CD4-positive, alpha-beta T cell treated with Interleukin-17A for 1 hour (primary cell): ENCODE data around the gene SNX25.
"Not testable (repeated sequence)": the region's sequence is repeated elsewhere in the genome, so short reads cannot be mapped to it uniquely, and the experiment has no call there.

Experiments used
- DNase-seq: peaks from one replicate; pipeline ENCODE4 v3.0.0-alpha.2; 2020

Gene SNX25

DNA sequence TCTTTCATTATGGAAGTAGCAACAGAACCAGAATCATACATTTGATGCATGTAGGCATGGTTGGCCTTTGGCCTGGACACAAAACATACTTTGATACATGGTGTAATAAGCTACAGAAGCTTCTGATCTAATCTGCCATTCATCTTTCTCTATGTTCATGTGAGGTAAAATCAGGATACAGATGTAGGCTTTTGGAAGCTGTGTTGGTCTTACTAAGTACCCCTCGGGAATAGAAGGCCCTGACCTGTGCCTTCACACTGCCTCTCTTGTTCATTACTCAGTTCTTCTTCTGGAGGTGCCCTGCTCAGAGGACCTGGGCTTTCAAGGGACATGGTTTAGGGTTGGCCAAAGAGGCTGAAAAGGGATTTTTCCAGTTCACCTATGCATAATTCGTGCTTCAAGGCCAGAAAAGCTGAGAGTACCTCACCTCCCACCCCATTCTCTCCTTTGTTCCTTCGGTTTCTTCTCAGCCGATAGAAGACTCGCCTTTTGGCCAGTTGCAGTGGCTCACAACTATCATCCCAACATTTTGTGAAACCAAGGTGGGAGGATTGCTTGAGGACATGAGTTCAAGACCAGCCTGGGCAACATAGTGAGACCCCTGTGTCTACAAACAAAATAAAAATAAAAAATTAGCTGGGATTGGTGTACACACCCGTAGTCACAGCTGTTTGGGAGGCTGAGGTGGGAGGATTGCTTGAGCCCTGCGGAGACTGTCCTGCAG is 25.9 kb downstream of the SNX25 start:
- DNase-seq, result no peak

DNA sequence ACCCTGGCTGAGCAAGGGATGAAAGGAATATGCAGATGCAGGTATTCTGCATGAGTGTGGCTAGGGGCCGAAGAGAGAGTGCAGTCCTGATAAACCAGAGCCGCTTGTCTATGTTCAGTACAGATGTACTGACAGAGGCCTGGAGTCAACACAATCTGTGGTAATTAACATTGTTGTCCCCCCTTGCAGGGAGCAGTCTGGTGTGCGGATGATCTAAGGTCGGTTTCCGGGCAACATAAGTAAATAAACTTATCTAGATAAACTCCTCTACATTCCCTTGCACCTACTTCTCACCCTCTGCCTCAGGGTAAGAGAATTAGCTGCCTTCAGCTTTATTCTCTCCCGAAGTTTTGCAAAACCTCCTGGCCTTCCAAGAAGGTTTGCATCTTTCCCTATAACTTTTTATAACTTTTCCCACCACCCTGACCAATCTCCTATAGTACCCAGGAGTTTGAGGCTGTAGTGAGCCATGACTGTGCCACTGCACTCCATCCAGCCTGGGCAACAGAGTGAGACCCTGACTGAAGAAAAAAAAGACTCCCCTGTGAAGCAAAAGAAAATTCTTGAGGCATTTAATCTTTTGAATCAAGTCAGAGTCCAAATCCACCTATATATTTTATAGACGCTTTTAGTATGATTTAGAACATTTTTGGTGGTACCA is 26.6 kb downstream of the SNX25 start:
- no peak for DNase-seq

DNA sequence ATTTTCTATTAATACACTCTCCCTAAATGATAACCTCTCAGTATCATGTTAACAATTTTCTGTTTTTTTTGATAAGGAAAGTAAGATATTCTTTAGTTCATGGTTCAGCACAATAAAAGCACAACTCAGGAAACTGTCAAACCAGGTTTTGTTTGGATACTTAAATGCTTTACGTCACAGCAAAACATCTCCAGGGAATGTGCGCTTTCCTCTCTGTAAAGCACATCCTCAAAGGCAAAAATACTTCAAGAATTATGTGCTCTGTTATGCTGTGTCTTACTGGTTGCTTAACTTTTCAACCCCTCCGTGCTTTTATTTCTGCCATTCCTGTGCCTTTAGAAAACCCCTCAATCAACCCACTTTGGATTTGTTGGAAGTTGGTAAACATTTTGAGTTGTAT is 27.8 kb downstream of the SNX25 start:
- no peak for DNase-seq

DNA sequence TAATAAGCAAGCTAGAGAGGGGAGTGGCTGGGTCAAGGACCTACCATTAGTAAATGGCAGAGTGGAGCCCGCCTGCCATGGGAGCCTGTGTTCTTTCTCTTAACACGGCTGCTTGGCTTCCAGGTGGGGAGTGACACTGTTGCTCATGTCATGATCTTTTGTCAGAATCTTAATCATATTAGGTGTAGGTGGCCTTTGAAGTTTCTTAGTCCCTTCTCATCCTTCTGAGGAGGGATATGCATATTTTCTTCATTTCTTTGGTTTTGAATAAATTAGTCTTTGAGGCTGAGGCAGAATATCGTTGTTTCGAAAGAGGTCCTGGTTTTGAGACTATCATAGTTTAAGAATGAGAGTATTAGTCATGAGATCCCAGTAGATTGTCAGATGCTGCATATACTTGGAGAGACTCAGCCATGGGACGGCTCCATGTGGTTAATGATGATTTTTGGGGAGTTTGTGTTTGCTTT is 28.9 kb downstream of the SNX25 start:
- DNase-seq, result no peak

DNA sequence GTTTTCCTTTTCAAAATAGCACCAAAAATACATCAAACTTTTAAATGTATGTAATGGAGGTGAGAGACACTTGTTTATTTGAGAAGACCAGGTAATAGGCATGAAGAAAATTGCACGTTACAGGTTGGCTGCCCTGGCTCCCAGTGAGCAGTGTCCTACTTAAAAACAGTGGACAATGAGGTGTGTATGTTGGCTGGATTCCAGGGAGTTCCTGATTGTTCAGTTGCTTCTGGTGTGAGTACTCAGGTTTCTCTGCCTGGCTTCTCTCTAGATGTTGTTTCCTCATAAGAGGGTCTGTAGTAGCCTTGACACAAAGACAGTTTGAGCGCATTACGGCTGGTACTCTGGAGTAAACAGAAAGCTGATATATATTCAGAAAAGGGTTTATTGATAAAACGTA is 29.4 kb downstream of the SNX25 start:
- DNase-seq, result no peak

DNA sequence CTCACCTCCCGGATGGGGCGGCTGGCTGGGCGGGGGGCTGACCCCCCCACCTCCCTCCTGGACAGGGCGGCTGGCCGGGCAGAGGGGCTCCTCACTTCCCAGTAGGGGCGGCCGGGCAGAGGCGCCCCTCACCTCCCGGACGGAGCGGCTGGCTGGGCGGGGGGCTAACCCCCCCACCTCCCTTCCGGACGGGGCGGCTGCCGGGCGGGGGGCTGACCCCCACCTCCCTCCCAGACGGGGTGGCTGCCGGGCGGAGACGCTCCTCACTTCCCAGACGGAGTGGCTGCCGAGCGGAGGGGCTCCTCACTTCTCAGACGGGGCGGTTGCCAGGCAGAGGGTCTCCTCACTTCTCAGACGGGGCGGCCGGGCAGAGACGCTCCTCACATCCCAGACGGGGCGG is 31.1 kb downstream of the SNX25 start:
- not testable (repeated sequence) for DNase-seq

DNA sequence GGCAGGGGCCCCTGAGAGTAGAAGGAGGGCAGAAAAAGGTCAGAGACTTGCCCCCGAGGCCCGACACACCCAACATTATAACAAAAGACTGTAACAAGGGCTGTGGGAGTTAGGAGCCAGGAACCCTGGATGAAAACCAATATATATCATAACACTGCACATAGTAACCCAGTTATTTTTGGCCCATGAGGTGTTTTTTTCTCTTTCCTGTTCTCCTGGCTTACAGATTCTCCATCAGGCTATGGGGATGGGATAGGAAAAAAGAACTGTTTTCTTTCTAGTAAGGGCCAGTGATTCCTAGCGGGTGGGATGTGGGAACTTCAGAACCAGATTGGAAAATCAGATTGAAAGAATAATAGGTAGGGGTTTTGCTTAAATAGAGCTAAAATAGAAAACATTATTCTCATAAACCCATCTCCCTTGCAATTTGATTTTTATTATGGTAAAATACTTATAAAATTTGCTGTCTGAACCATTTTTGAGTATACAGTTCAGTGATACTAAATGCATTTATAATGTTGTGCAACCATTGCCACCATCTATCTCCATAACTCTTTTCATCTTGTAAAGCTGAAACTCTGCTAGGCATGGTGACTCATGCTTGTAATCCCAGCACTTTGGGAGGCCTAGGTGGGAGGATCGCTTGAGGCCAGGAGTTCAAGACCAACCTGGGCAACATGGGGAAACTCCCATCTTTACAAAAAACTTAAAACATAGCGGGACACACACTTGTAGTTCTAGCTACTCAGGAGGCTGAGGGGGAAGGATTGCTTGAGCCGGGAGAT is 33.5 kb downstream of the SNX25 start:
- no peak for DNase-seq

DNA sequence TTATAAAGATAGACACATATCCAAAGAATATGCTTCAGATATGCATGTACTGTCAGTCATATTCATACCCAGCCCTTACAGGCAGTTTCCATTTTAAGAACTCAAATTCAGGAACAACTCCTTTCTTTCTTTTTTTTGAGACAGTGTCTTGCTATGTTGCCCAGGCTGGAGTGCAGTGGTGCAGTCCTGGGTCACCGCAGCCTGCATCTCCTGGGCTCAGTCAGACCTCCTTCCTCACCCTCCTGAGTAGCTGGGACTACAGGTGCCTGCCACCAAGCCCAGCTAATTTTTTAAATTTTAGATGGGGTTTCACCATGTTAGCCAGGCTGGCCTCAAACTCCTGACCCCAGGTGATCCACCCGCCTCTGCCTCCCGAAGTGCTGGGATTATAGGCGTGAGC is 34.5 kb downstream of the SNX25 start:
- DNase-seq, result no peak

DNA sequence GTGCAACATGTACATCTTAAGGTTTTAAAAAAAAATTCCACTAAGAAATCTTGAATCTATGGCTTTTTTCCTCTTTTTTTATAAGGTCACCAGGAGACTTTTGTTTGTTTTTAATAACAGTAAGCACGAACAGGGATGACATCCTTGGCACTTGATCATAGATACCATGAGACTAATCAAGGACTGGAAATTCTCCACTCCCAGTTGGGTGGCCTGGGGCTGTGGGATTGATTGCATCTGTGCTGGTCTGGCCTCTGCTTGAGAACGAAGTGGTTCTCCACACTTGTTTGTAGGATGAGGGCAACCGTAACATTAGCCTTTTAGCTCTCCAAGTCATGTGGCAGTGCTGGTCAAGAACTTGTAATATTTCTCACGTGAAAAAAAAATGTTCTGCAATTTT is 35.4 kb downstream of the SNX25 start:
- DNase-seq, result no peak

DNA sequence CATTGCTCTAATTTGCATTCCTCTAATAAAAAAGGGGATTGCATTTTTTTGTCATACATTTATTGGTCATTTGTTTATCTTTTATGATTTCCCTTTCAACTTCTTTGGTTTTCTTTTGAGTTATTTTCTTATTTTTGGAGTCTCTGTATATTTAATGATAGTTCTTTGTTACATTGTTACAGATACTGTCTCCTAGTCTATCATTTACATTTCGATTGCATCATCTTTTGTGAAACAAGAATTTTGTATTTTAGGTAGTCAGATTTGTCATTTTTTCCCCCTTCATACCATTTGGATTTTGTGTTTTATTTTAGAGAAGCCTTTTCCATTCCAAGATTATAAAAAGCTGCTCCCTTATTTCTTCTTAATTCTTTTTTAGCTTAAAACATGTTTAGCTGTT is 37.1 kb downstream of the SNX25 start:
- no peak for DNase-seq

DNA sequence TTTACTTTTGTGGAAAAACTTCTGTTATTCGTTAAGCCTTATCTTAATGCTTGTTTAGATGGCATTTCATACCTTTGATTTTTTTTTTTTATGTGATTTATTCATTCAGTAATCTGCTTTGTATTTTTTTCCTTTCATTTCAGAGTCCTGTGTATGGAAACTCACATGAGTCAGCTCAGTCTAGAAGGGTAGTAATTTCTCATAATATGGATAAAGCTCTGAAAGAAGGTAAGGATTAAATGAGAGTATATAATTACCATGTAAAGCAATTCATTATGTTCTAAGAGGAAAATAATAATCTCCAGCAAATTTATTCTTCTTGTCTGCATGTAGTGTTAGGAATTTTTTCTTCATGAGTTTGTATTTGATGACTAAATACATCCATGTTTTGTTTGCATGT is 37.8 kb downstream of the SNX25 start:
- no peak for DNase-seq

DNA sequence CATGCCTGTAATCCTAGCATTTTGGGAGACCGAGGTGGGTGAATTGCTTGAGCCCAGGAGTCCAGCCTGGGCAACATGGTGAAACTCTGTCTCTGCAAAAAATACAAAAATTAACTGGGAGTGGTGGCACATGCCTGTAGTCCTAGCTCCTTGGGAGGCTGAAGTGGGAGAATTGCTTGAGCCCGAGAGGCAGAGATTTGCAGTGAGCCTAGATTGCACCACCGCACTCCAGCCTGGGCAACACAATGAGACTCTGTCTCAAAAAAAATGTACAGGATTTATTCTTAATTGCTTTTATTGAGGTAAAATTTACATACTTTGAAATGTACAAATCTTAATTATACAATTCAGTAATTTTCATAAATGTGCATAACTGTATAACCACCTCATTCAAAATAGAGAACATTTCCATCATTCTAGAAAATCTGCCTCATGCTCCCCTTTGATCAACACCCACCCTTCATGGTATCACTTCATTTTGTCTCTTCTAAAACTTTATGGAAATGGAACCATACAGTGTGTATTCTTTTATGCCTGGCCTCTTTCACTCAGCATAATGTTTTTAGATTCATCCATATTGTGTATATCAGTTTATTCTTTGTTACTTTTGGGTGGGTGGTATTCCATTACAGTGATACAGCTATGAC is 39.1 kb downstream of the SNX25 start:
- DNase-seq, result no peak

DNA sequence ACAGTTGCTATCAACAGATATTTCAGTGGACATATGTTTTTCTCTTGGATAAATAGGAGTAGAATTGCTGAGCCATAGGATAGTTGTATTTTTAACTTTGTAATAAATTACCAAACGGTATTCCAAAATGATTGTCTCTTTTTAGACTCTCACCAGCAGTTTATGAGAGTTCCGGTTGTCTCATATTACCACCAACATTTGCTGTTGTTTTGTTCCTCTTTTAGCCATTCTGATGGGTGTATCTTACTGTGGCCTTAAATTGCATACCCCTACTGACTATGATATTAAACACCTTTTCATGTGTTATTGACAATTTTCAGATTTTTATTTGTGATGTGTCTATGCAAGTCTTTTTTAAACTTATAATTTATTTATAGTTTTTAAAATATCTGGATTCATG is 39.7 kb downstream of the SNX25 start:
- DNase-seq, result no peak

DNA sequence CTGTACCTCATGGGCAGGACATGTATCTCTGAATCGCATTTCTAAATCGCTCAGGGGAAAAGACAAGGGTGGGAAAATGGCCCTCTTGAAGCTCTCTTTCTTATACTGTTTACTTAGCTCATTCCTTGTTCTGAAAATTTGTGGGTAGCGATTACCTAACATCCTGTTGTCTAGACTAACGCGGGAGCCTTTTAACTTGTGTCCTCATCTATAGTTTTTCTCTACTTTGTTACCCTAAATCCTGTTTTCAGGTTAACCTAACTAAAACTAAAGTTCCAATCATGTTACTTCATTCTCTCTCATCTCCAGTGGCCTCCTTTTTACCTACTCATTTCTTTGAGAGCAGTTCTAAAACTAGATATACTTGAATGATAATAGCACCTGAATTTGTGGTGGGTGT is 45.0 kb downstream of the SNX25 start:
- DNase-seq, result peak; percentile 69

DNA sequence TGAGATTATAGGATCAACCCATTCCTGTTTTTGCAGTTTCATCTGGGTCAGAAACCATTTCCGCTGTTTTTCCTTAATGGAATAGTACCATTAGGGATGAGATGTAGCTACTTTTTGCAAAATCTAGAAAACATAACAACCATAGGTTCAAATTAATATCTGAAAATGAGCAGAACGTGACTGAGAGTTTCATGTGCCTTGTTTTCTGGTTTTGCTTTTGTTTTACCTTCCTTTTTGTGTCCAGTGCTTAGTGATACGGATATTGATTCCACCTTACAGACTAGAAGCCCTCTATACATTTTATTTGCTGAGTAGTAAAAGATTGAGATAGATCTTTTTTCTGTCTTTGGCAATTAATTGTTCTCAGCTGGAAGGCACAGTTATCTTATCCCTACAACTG is 46.5 kb downstream of the SNX25 start:
- DNase-seq, result peak; percentile 20

DNA sequence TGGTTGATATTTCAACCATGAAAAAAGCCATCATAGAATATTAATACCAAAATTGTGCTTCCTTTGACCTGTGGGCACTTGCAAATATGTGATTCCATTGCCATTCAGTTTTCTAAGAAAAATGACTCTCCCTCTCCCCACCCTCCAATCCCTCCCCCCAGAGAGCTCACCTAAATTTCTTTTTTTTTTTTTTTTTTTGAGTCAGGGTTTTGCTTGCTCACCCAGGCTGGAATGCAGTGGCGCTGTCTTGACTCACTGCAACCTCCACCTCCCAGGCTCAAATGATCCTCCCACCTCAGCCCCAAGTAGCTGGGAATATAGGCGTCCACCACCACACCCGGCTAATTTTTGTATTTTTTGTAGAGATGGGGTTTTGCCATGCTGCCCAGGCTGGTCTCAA is 47.0 kb downstream of the SNX25 start:
- no peak for DNase-seq

DNA sequence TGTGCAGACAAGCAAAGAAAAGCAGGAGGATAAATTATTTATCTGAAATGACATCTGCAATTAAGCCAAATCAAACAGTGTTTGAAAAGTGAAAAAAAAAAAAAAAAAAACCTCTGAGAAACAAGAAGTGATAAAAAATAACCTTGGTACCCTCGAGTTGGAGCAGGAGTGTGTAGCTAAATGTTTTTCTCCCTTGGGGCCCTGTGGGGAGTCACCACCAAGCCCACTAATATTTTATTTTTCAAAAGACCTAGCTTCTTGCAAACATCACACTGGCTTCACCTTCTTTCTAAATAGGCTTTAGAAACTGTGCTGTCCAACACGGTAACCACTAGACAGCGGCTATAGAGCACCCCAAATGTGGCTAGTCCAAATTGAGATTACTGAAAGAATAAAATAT is 47.7 kb downstream of the SNX25 start:
- DNase-seq, result no peak

DNA sequence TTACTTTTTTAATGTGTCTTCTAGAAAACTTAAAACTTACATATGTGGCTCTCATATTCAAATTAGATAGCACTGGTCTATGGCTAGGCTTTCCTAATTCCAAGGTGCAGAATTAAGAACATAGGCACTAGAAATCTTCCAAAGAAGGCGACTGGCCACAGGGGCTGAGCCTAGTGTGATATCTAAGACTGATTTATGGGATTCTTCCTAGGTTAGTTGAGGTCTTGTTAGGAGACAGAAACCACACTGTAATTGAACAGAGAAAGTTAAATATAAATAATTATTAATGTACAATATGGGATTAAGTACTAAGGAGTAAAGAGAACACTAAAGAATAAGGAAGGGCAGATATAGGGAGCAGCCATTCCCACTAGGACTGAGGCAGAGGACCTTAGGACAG is 48.3 kb downstream of the SNX25 start:
- no peak for DNase-seq

DNA sequence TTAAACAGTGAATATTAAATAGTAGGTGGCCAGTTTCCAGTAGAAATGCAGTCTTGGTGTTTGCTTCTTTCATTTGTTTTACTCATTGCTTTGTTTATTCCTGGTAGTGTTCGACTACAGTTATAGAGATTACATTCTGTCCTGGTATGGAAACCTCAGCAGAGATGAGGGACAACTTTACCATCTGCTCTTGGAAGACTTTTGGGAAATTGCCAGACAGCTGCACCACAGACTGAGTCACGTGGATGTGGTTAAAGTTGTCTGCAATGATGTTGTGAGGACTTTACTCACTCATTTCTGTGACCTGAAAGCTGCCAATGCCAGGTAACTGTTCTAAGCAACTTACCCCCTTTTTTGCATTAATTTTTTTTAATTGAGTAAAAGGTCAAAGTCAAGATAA is 49.3 kb downstream of the SNX25 start:
- peak; percentile 38 for DNase-seq

DNA sequence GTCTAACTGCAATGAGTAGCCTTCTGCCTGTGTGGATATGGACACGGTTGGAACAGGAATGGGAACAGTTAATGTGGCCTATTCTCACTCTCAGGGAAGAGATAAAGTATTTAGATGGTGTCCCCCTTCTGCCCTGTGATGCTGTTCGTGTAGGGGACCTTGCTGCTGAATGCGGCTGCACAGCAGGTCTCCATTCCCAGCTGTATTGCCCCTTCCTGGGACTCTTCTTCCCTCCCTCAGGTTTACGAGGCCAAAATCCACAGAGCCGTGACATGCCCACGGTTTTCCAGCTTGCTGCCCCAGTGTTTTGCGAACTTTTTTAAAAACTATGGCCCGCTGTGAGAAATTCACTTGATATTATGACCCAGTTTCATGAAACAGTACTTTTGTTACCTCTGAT is 50.3 kb downstream of the SNX25 start:
- no peak for DNase-seq

DNA sequence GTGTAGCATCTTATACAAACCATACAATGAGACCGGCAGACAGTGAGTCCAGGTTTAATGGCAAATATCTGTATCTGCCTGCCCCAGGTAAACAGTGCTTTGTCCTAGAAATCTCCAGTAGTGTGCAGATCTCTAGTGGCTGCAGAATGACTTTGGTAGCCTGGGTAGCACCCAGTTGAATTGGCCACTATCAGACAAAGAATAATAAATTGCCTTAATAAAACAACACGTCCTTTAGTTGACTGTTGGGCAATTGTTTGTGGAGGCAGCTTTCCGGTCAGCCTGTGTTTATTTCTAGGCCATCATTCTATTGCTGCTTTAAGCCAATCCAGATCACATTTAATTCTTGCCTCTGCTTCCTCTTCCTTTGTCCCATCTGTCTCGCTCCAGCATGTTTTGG is 52.5 kb downstream of the SNX25 start:
- no peak for DNase-seq

DNA sequence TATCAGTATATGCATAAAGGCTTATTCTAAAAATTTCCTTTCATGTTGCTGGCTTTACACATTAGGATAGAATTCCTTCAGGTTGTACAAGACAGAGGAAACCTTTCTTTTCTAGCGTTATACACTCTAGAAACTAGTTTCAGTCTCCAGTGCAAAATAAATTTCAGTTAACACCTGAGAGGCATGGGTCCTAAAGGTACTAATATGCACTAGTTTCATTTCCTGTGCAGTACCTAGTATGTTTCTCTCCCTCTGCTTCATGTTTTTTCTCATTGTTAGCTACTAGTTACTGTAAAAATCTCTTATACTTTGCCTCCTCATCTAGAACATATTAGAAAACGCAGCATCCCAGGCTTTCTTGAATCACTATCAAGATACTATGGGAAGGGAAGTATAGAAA is 54.0 kb downstream of the SNX25 start:
- no peak for DNase-seq

DNA sequence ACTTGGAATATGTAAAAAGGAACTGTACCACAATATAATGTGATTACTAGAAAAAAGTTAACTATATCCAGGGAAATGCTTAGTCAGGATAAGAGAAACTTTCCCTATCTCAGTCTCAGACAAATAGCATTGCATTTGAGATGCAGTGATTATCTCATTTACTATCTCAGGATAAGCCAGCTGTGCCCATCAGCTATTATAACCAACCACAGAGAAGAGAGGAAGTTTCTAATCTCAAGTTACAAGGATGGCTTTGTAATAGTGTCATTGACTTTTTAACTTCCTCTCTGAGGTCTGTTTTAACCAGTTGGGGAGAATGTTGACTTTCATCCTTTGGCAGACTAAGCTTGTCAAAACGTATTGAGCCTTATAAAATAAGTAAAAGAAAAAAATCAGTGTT is 56.5 kb downstream of the SNX25 start:
- peak; percentile 24 for DNase-seq

DNA sequence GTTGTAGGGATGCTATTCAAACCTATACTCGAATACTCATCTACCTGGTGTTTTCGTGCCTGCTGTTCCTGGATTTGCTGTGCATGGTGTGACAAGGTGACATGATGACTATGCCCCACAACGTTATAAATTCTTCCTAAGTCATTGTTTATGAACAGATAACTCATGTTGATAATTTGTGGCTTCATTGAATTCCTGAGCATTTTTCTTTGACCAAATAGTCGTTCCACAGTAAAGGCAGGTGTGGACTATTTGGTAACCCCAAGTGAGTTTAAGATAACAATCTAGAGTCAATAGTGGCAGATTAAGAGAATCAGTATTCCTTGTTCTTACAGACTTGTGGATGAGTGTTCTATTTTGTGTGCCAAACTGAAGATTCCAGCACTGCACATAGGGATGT is 59.9 kb downstream of the SNX25 start:
- DNase-seq, result no peak
